HG03378 (cell line): ENCODE results near the gene MYF5.

Source experiments
- ATAC-seq: cut with Tn5 transposase; IDR thresholded peaks from one replicate; pipeline ENCODE4 v1.9.1; 2021; ENCODE audit warnings: mild to moderate bottlenecking, moderate library complexity; ENCODE audit not compliant: unreplicated experiment

The MYF5 gene

GRCh38 chr12:80756875-80757274 is 40.2 kb downstream of the MYF5 start:
- ATAC-seq = peak; percentile 95

GRCh38 chr12:80761838-80762237 is 45.1 kb downstream of the MYF5 start:
- no peak for ATAC-seq

- no peak for ATAC-seq
These were observed 47.2 kb downstream of the MYF5 start for GRCh38 chr12:80763874-80764273.

- no peak for ATAC-seq
These were observed 49.5 kb downstream of the MYF5 start for GRCh38 chr12:80766210-80766609.

GRCh38 chr12:80766897-80767296 is 50.2 kb downstream of the MYF5 start:
- peak; percentile 95 for ATAC-seq
